NCI-H2029 treated with DMSO at 0.1 percent for 48 hours (cell line): ENCODE data around the gene PLCB4.
"Not testable (repeated sequence)": the region's sequence is repeated elsewhere in the genome, so short reads cannot be mapped to it uniquely, and the experiment has no call there.

Experiments
- DNase-seq: peaks from one replicate; lab custom pipeline; 2025; lab: John Stamatoyannopoulos, UW

Gene PLCB4

DNA sequence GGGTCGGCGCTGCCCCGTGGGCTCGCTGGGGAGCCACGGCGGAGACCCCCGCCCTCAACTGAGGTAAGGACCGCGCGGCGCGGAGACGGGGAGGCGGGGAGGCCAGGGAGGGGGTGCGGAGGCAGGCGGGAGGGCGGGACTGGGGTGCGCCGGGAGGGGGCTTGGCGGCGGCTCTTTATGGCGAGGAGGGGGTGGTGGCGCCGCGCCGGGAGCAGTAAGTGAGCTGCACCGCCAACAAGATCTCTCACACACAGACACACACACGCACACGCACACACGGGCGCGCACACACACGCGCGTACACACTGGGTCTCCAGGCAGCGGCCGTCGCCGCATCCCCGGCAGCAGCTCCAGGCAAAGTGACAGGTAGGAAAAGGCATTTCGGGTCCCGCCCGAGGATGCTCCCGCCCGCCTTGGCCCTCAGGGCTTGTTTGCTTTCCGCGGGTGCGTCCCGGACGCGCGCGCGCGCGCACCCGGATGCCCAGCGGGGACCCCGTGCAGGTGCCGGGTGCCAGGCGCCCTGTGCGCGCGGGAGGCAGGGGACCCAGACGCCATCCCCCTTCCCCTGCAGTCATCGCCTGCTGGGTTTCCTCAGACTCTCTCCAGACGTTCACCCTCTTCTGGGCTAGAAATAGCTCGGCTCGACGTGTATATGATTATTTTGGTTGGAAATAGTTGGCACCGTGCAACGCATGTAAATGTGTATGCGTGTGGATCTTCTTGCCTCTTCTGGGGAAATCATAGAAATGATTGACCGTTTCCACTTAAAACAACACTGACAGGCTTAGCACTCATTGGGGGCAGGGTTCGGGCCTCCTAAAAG is at the start of gene PLCB4:
Gene PLCB4 (plus strand): TSS at position 247 of the 823 bp plus-strand sequence. CDS start 238,728 bp downstream, outside the sequence.
- peak; percentile 41 for DNase-seq

DNA sequence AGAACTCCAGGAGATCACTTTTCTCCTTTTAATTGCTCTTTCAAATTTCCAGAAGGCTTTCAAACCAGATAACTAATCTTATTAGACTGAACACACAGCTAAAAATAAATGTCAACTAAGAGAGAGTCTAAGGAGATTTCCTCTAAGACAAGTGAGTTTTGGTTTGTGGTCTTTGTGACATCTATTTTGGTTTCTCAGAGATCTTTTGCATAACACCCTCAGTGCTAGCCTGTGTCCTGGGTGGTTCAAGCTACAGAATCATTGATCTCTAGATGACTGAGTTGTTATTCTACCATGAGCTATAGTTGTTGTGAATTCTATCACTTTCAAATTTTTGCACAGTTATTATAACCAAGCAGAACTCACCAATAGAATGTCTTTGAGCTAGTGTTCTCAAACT is 49.1 kb upstream of the PLCB4 start:
- DNase-seq: no peak

DNA sequence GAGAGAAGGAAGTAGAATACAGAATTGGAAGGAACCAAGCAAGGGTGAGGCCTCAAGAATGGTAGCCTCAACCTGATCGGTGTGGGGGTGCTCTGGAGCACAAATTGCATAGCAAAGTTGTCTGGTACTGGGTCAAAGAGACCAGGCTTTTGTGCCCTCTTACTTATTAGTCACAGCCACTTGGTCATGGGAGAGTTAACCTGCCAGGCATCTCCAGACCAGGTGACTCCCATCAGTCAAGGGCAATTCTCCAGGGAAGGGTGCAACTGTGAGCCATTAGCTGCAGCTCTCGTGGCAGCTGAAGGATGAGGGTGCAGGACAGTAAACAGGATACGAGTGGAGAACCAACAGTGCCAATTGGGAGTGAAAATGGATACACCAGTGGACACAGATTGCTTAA is 47.7 kb upstream of the PLCB4 start:
- DNase-seq: peak; percentile 3

DNA sequence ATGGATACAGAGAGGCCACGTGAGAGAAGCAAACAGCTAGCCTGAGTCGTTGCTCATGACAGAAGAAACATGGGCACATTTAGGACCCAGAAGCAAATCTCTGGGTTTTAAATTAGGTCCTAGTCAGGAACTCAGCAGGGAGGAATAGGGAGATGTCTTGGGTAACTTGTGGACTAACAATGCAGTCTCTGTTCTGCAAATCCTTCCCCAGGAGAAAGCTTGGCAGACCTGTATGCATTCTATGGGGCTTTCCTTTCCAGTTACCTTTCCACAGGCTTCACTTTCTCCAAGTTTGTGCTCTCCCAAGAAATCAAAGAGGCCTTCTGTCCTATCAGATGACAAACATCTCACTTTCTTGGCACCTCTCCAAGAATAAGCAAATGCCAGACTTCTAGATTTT is 47.2 kb upstream of the PLCB4 start:
- DNase-seq: no peak

DNA sequence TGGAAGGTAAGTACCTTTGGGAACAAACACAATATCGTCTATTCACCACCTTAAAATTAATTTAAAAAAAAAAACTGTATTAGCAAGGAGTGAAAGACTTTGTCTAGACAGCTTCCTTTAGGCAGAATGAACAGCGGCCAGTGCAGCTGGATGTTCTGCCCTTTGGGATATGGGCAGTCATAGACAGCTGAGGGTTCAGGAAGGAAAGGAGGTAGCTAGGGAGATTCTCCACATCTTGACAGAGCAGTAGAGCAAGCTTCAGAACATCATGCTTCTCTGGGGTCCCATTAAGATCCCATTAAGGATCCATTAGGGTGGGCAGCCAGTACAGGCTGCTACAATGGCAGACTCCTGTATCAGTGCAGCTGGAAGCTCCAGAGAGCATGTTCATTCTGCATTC is 46.5 kb upstream of the PLCB4 start:
- DNase-seq: no peak

DNA sequence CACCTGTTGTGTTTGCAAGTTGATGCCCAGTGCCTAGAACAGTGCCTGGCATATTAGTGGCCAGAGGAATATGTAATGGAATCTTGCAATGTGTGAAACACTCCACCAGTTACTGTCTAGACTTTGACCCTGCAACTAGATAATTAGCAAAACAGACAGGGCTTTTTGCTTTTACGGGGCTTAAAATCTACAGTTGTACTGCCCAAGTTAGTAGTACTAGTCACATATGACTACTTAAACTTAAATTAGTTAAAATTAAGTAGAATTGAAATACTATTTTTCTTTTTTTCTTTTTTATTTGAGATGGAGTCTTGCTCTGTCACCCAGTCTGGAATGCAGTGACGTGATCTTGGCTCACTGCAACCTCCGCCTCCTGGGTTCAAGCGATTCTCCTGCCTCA is 44.3 kb upstream of the PLCB4 start:
- no peak for DNase-seq

DNA sequence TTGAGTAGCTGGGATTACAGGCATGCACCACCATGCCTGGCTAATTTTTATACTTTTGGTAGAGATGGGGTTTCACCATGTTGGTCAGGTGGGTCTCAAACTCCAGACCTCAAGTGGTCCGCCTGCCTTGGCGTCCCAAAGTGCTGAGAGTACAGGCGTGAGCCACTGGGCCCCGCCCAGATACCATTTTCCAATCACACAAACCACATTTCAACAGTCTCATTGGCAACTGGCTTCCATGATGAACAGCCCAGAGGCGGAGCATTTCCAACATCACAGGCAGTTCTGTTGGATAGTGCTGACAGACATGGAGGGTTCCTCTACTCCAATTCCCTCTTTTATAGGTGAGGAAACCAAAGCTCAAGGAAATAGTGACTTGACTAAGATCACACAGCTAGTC is 43.9 kb upstream of the PLCB4 start:
- no peak for DNase-seq

DNA sequence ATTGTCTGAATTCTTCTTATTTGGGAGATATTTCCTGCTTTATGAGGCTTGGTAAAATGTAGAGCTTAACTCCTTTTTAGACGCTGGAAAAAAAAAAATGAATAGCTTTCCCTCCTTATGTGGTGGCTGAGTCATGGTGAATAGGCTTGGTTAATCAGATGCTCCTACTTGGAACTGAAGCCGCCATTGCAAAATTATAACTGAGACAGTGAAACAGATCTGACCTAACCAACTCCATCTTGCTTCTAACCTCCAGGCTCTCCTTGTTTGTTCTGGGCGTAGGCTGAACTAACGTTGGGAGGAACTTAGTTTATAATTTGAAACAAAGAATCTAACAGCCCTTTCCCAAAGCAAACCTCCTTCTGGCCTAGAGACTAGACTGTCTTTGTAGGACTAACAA is 43.2 kb upstream of the PLCB4 start:
- DNase-seq: no peak

DNA sequence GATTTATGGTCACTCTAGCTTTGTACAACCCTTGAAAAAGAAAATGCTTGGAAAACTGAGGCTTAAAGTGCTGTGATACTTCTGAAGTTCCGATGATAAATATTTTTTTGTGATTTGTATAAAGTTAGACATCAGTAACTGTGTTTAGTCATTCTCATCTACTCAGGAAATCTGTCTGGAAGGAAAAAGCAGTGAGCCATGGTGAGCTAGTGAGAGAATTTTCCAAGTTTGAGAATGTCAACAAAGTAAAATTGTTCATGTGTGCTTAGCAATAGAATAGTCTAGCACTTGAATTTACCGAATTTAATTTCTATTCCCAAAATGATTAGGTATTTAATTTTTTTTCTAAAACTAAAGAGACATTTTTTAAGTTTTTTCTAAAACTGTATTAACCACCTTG is 41.3 kb upstream of the PLCB4 start:
- no peak for DNase-seq

DNA sequence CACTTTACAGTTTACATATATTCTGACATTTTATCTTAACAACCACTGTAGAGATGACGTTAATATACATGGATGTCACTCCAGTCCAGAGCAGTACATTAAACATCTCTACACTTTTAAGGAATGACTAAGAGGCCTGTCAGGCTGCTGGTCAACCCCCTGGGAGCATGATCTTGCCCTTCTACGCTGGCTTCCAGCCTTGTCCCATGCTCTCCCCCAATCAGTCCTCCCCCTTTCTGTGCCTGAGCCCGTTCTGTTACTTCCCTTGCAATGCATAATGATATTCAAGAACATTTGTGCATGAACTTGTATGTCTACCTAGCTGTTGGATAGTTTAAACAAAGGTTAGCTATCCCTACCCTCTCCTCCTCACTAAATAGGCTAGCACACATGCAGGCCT is 40.5 kb upstream of the PLCB4 start:
- no peak for DNase-seq

DNA sequence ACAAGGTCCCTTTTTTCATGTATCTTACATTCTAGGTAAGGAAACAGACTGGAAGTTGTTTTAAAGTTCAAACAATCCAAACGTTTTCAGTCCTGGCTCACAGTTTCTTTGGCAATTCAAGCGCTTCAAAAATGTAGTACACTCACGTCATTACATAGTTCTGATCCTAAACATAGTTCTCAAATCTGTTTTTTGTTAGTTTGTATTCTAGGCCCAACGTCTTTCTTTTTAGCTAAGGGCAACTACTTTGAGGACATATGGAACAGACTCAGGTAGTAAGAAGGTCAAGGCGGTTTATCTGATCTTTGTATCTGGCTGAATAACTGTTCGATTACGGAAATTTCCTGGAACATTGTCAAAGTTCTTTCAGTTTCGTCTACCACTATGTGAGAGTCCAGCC is 36.9 kb upstream of the PLCB4 start:
- no peak for DNase-seq

DNA sequence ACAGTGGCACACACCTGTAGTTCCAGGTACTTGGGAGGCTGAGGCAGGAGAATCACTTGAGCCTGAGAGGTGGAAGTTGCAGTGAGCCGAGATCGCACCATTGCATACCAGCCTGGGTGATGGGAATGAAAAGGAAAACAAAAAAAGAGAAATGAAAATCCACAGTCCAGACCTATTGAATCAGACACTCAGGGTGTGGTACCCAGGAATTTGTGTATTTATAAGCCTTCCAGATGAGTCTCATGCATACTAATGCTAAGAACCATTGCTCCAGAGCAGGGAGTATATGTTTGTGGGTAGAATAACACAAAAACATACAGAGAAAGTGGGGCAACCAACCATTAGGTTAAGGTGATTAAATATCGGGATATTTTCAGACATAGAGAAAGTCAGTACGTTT is 36.1 kb upstream of the PLCB4 start:
- no peak for DNase-seq

DNA sequence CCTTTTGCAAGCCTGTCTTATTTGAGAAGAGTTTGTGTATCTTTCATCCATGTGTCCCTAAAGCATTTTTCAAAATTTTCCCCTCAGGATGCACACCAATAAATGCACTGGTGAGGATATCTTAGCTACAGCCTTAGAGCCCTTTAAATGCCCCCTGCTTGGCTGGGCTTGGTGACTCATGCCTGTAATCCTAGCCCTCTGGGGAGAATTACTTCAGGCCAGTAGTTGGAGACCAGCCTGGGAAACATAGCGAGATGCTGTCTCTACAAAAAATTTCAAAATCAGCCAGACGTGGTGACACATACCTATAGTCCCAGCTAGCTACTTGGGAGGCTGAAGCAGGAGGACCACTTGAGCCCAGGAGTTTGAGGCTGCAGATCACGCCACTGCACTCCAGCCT is 33.8 kb upstream of the PLCB4 start:
- no peak for DNase-seq

DNA sequence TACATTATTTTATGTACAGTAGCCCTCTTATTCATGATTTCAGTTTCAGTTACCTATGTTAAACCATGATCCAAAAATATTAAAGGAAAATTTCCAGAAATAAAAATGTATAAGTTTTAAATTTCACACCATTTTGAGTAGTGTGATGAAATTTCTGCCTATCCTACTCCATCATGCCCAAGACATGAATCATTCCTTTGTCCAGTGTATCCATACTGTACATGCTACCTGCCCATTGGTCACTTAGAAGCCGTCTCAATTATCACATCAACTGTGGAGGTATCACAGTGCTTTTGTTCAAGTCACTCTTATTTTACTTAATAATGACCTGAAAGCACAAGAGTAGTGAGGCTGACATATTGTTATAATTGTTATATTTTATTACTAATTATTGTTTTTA is 32.3 kb upstream of the PLCB4 start:
- DNase-seq: no peak

DNA sequence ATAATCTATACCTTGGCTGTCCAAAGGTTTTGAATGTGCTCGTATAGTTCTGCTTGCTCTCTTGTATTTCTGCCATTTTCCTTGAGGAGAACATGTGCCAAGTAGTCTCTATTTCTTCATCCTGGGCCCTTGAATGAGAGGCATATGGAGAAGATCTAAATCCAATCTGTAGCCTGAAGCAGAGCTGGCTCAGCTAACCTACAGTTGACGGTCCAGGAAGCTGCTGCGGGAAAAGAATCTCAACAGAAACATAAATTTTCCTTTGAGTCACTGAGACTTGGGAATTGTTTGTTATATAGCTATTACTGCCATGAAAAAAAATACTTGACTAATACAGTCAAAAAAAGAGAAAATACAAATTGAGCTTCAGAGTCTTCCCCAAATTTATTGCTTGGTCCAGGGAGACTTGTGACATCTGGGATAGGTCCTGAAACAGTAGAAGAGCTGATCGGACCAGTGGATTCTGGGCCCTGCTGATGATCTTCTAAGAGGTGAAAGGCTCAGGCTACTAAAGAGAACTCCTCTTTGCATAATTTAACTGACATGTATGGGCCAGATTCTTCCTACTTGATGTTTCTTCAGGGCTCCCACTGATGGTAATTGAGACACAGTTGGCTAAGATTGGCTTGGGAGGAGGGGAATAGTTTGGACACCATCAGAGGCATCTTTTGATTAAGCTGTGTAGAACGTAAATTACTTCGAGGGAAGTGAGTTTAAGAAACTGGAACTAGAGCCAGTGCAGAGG is 29.9 kb upstream of the PLCB4 start:
- no peak for DNase-seq

DNA sequence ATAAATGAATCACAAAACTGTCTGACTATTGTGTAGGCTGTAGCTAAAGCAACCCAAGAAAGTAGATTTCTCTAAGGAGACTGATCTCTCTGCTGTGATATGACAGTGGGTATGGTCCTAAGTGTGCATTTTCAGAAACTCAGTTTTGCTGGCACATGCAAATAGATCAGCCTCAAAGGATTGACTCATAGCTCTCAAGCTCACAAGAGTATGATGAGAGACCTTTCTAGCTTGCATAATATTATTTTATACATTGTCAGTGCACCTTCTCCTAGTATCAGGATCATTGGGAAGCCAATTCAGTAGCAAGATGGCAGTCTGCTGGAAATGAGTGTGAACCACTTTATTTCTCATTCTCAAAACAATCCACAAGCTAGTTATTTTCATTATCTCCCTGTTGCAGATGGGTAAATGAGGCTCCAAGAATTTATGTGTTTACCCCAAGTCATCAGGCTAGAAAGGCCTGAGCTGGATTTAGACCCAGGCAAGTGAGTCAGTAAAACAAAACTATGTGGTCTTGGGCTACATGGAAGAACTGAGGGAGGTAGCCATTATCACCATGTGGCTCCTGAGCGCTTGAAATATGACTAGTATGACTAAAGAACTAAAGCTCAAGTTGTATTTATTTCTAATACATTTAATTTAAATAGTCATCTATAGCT is 27.9 kb upstream of the PLCB4 start:
- no peak for DNase-seq

DNA sequence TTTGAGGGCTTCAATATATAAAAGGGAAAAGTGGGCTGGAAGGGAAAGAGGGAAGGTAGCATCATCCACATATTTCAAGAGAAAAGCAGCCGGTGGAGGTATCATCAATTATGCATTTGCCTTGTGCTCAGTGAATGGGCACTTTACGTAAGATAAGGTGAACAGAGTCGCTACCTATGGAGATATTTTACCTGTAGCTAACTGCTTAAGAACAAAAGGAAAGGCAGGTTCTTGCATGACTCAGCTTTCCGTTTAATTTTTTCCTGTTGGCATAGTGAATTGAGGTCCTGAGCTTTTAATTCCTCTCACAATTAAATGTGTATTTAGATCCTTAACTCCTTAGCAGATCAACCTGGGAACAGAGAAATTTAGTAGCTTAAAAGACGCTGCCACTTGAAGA is 25.5 kb upstream of the PLCB4 start:
- no peak for DNase-seq

DNA sequence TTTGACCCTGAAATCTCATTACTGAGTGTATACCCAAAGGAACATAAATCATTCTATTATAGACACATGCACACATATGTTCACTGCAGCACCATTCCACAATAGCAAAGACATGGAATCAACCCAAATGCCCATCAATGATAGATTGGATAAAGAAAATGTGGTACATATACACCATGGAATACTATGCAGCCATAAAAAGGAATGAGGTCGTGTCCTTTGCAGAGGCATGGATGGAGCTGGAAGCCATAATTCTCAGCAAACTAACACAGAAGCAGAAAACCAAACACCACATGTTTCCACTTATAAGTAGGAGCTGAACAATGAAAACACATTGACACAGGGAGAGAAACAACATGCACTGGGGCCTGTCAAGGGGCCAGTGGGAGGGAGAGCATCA is 21.0 kb upstream of the PLCB4 start:
- DNase-seq: not testable (repeated sequence)

DNA sequence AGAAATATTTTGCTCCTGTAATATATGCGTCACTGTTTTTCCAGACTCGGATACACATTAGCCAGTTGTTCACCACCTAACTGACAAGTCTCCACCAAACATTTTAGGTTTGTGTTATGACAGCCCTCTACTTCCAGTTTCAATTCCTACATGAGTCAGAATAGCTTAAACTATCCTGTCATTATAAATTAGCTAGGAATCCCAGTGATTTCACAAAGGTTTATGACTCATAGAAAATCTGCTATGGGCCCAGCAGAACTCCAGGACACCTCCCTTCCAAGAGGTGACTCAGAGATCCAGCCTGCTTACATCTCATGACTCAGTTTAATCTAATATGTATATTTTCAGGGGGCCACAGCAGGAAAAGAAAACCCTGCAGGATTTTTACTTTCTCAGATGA is 17.4 kb upstream of the PLCB4 start:
- DNase-seq: no peak

DNA sequence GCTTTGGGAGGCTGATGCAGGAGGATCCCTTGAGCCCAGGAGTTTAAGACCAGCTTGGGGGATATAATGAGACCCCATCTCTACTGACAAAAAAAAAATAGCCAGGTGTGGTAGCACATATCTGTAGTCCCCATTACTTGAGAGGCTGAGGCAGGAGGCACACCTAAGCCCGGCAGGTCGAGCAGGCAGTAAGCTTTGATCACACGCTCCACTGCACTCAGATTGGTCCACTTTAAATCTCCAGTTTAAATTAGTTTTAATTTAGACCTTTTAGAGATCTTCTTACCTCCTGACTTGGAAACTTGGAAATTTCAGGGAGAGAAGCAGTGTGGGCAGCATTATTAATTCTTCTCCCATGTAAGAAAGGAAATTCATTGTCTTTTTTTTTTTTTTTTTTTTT is 16.8 kb upstream of the PLCB4 start:
- DNase-seq: no peak

DNA sequence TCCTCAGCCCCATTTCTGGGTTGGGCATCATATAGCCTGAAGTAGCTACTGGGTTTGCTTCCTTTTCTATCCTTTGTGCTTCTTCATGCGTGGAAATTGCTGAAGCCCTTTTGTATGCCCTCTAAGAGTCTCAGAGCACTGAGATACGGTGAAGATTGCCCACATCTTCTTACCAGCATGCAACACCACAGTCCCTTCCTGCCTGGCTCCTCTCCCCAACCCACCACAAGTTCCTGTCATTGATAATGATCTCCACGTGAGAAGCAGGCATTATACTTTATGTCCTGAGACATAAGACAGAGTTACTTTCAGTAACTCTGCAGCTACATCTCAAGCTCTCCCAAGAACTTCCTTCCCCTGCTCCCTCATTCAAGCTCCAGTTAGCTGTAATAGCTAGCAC is 15.8 kb upstream of the PLCB4 start:
- DNase-seq: no peak

DNA sequence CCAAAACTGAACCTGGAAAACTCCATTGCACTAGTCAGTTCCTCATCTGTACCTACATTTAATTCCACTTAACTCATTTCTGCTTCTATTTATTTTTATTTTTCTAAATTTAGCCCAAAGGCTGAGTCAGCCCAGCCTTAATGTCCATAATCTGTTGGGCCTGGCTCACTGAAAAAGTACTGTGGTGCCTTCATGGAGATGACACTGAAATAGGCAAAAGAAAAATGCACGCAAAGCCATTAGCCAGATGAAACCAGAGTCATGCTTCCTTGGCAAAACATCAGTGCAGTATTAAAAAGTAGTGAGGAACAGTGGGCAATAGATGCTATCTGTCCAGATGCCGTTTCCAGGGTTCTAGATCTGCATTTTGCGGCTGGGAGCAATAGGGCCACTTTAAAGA is 14.7 kb upstream of the PLCB4 start:
- DNase-seq: no peak

DNA sequence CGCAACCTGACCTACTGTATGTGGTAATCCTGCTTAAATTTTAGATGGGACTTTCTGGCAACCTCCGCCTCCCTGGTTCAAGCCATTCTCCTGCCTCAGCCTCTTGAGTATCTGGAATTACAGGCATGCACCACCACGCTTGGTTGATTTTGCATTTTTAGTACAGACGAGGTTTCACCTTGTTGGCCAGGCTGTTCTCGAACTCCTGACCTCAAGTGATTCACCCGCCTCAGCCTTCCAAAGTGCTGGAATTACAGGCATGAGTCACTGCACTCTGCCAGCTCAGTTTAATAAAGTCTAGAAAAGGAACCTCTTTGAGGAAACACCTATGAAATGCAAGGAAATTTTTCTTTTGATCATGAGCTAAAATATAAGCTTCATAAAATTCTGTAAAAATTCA is 9.0 kb upstream of the PLCB4 start:
- DNase-seq: no peak
